Colonic mucosa (tissue), 4 donors: ENCODE measurements around the gene FAM13C. TPM values are rescaled to one million over a fixed set of nuclear protein-coding genes. Genes with fewer than 3 reads are reported as not detected.

Experiments
- DNase-seq: peaks from one replicate; pipeline ENCODE4 v3.0.0-alpha.2; 2020
- H3K27ac ChIP-seq: fragments of 200-600 bp; one replicate; pipeline ENCODE4 v1.8.0; 2021
- H3K27me3 ChIP-seq: fragments of 200-600 bp; one replicate; pipeline ENCODE4 v1.8.0; 2021
- H3K36me3 ChIP-seq: fragments of 200-600 bp; one replicate; pipeline ENCODE4 v1.8.0; 2021
- H3K4me1 ChIP-seq: fragments of 200-600 bp; one replicate; pipeline ENCODE4 v1.8.0; 2021; ENCODE audit warnings: mild to moderate bottlenecking
- H3K4me3 ChIP-seq: fragments of 200-600 bp; one replicate; pipeline ENCODE4 v1.8.0; 2021
- H3K9ac ChIP-seq, 2 donors: one replicate each; pipeline ENCODE4 v1.7.0; 2013; ENCODE audit warnings: control low read depth in 2 of 2, low read depth in 2 of 2, low read length in 2 of 2
- H3K9me3 ChIP-seq: fragments of 200-600 bp; one replicate; pipeline ENCODE4 v1.8.0; 2021
- CTCF ChIP-seq: fragments of 200-600 bp; IDR thresholded peaks from one replicate; pipeline ENCODE4 v1.8.0; 2022; ENCODE audit warnings: antibody characterized with exemption, mild to moderate bottlenecking
- intact Hi-C: fragments of 100-400 bp; cut with DNase I; formaldehyde crosslinking; loops from one replicate; pipeline ENCODE4 v1.14.1; 2022
- total RNA-seq, 2 donors: library from RNA; stranded (reverse); fragmentation: NEBNext Ultra II Directional in 1 of 2; extraction: Animal tissue kit (Norgen Biotek cat#: 25700) in 1 of 2; gene quantifications; one replicate each; pipeline ENCODE4 v1.2.1, GENCODE V29; 2021
- donor health status: healthy.
- donor health status: DM: no; HTN: no; CAD: no.
- donor health status: DM: no; HTN: no; CAD: no.

The FAM13C gene
- total RNA-seq, 2 donors from 2014 or later: 1.0 to 2.5 TPM

- Histone ChIP-seq H3K4me1 (no peaks in the 10 kb centered on the region), H3K27me3 (no peaks in the 10 kb centered on the region), H3K36me3 (no peaks in the 10 kb centered on the region), H3K9ac (no peak overlapping the region), H3K4me3 (no peak overlapping the region), H3K9me3 (no peaks in the 10 kb centered on the region), H3K27ac (no peak overlapping the region)
- no peak for DNase-seq
- intact Hi-C loops: no loop called here
- TF ChIP-seq CTCF: no peak
Observed at GRCh38 chr10:59393349-59393748, 31.0 kb upstream of the FAM13C start.

- Histone ChIP-seq H3K4me3 (no peak overlapping the region), H3K27me3 (no peaks in the 10 kb centered on the region), H3K9me3 (no peaks in the 10 kb centered on the region), H3K27ac (no peak overlapping the region), H3K4me1 (no peaks in the 10 kb centered on the region), H3K9ac (no peak overlapping the region), H3K36me3 (no peaks in the 10 kb centered on the region)
- DNase-seq: no peak
- TF ChIP-seq CTCF: no peak
- intact Hi-C loops: no loop called here
Observed at GRCh38 chr10:59391060-59391459, 28.7 kb upstream of the FAM13C start.

GRCh38 chr10:59388671-59388976 is 26.3 kb upstream of the FAM13C start:
- Histone ChIP-seq H3K4me3 (no peak overlapping the region), H3K36me3 (no peaks in the 10 kb centered on the region), H3K4me1 (no peaks in the 10 kb centered on the region), H3K9me3 (no peaks in the 10 kb centered on the region), H3K27me3 (no peaks in the 10 kb centered on the region), H3K27ac (no peak overlapping the region), H3K9ac (no peak overlapping the region)
- TF ChIP-seq CTCF: no peak
- intact Hi-C loops: no loop called here
- DNase-seq: no peak

GRCh38 chr10:59387951-59388670 is 25.8 kb upstream of the FAM13C start:
- H3K27ac ChIP-seq: no peak overlapping the region
- no peak for TF ChIP-seq CTCF
- no peaks in the 10 kb centered on the region for H3K9me3 ChIP-seq
- H3K36me3 ChIP-seq: no peaks in the 10 kb centered on the region
- H3K27me3 ChIP-seq: no peaks in the 10 kb centered on the region
- no peaks in the 10 kb centered on the region for H3K4me1 ChIP-seq
- H3K4me3 ChIP-seq: no peak overlapping the region
- intact Hi-C loops: no loop called here
- no peak for DNase-seq
- H3K9ac ChIP-seq: no peak overlapping the region

GRCh38 chr10:59384761-59385160 is 22.4 kb upstream of the FAM13C start:
- Histone ChIP-seq H3K27ac (no peak overlapping the region), H3K4me1 (no peaks in the 10 kb centered on the region), H3K4me3 (no peak overlapping the region), H3K27me3 (no peaks in the 10 kb centered on the region), H3K9me3 (no peaks in the 10 kb centered on the region), H3K9ac (no peak overlapping the region), H3K36me3 (no peaks in the 10 kb centered on the region)
- no peak for DNase-seq
- intact Hi-C loops: no loop called here
- no peak for TF ChIP-seq CTCF
